Mesenchymal stem cell (in vitro differentiated cells and primary cell): Measurements from ENCODE around the gene CBL. TPM values are rescaled to one million over a fixed set of nuclear protein-coding genes. Genes with fewer than 3 reads are reported as not detected.

Source experiments
- small RNA-seq: library from polyadenylated mRNA; stranded (forward); fragments of <200 nt; extraction: miRNeasy Mini kit (QIAGEN cat#:217004); gene quantifications from one replicate; pipeline ENCODE3, GENCODE V24; 2013; ENCODE audit warnings: low read depth

Gene CBL

Small RNA genes within 50 kb of the gene (small RNA-seq; reads per million reads assigned to genes)
- not detected for gene RF01225
- gene RNU6-262P: not detected
